Measurements from ENCODE around the gene NRM.
"Not testable (repeated sequence)": the region's sequence is repeated elsewhere in the genome, so short reads cannot be mapped to it uniquely, and the experiment has no call there.

Gene NRM

DNA sequence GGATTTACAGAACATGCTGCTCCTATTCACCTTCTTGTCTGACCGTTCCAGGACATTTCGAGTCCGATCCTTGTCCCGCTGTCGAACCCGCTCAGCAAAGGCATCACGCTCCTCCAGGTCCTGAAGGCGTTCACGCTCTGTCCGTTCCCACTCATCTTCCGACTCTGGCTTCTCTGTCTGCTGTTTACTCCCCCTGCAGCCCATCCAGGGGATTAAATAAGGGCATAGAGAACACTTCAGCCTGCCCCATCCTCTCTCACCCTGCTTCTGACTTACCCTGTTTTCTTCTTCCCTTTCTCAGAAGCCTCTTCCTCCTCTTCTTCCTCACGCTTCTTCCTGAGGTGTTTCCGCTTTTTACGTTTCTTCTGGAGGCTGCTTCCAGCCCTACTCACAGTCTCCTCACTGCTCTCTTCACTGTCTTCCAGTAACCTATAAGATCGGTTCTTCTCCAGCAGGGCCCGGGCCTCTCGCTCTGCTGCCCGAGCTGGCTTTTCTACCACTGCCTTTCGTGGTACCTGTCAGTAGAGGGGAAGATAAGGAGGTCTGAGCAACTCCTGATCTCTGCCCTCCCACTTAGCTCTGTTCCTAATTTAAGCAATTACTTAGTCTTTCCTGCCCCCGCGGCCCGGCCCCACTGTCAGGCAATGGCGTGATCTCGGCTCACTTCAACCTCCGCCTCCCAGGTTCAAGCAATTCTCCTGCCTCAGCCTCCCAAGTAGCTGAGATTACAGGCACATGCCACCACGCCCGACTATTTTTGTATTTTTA is 19.8 kb downstream of the NRM start:
- no peak for DNase-seq (ENCODE audit: low read depth in 2 of 2)

- not testable (repeated sequence) for DNase-seq (ENCODE audit: low read depth in 2 of 2)
Observed at GRCh38 chr6:30666300-30666699, 24.5 kb downstream of the NRM start.

DNA sequence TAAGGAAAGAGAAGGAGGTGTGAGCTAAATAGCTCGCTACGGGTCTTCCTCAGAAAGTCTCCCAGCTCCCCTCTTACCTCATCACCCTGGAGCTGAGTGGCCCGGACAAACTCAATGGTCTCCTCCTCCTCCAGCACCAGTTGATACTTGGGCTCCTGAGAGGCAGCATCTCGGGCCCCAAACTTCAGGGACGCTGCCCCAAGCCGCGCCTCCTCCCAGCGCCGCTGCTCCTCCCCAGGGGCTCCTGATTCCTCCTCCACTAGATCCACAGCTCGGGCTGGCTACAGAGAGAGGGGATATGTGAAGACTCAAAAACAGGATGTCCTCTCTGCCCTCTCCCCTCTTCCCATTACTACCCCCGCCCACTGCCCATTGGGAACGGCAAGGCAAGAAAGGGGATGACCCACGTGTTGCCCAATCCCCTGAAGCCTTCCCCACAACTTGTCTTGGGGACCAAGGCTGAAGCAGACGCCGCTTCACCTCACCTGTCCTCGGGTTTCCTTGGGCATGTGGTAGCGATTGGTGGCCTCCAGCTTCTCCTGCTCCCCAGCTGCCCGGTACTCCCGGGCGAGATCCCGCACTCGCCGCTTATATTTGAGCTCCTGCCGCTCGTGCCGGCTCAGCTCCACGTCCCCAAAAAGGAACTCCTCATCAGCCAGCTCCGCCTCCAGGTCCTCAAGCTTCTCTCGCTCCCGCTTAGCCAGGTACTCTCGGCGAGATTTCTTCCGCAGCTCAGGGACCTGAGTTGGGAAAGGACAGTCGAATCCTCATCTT is 25.6 kb downstream of the NRM start:
- DNase-seq (ENCODE audit: low read depth in 2 of 2): no peak

DNA sequence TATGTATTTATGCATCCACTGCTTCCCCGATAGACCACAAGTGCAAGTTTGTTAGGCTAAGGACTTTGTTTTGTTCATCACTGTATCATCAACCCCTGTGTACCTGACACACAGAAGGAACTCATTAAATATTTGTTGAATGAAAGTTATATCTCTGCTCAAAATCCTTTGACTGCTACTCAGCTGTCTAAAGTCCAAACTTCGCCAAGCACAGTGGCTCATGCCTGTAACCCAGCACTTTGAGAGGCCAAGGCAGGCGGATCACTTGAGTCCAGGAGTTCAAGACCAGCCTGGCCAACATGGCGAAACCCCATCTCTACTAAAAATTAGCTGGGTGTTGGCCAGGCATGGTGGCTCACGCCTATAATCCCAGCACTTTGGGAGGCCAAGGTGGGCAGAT is 32.9 kb downstream of the NRM start:
- not testable (repeated sequence) for DNase-seq (ENCODE audit: low read depth in 2 of 2)

DNA sequence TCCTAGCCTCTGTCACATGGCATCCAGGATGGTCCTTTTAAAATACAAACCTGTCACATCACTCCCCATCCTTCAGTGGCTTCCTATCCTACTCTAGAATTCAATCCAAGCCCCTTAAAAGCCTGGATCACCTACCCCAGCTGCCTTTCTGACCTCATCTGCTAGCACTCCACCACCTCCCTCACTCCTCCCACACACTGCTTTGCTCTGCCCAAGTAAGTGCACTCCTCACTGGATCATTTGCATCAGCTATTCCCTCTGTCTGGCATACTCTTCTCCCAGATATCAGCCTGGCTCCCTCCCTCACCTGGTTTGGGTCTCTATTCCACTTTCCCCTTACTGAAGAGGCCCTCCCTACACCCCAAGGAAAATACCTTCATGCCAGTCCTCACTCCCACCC is 33.3 kb downstream of the NRM start:
- no peak for DNase-seq (ENCODE audit: low read depth in 2 of 2)

GRCh38 chr6:30656513-30656912 is 34.3 kb downstream of the NRM start:
- DNase-seq (ENCODE audit: low read depth in 2 of 2): no peak

DNA sequence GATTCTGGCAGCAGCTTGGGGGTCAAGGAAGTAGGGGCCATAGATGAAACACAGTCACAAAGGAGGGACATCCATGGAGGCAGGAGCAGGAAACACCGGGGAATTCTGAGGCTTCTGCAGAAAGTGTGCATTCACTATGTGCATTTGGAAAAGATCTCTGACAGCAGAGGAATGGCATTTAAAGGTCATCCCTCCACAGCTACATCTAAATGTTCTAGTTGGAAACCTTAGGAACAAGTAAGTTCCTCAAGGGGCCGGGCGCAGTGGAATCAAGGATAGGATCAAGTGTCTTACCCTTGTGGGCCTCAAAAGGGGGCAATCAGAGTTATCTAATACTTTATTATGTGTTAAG is 35.1 kb downstream of the NRM start:
- DNase-seq (ENCODE audit: low read depth in 2 of 2): no peak

- DNase-seq (ENCODE audit: low read depth in 2 of 2): no peak
Observed at GRCh38 chr6:30654798-30655742, 35.7 kb downstream of the NRM start.

DNA sequence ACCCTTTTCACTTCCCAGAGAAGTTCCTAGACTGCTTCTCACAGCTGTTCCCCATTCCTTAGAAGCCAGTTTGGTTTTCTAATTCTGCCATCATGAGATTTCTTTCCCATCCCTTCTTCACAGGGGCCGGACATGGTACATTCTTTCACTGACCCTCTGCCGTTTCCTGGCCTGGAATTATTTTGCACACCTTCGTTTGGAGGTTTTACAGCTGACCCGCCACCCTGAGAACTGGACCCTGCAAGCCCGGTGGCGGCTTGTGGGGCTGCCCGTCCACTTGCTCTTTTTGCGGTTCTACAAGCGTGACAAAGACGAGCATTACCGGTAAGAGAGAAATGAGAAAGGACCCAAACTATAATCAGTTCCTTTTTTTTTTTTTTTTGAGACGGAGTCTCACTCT is 39.6 kb downstream of the NRM start:
- no peak for DNase-seq (ENCODE audit: low read depth in 2 of 2)

DNA sequence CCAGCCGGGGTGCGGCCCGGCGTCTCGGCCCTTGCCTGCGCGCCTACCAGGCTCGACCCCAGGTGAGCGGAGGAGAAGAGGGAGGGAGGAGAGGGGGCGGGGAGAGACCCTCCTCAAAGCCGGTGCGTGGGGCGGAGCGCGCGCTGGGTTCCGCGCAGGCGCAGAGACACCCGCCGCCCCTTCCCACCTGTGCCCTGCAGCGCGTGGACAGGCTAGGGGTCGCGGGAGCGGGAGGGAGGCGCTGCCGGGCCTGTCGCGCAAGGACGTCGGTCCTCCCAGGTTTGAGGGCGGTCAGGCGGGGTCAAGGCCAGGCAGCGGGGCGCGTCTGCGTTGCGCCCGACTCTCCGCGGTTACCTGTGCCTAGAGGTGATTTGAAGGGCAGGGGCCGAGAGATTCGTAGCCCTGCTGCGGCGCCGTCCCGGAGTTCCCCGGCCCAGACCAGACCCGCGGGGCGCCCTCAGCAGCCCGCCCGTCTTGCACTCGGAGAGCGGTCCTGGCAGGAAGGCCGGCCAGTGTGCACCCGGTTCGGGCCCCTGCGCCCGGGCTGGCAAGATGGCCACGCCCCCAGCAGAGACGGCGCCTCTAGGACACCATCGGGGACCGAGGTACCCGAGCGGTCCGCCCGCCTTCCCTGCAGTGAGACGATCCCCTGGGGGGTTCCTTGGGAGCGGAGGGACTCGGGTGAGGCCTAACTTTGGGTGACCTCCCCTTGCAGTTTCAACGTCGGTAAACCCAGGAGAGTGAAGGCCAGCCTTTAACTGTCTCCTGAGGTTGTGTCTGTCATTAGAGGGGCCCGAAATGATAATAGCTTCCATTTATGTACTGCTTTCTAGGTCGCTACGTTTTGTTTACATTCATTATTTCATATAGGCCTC is 43.3 kb downstream of the NRM start:
- DNase-seq (ENCODE audit: low read depth in 2 of 2): peak; percentile 57 to 60

DNA sequence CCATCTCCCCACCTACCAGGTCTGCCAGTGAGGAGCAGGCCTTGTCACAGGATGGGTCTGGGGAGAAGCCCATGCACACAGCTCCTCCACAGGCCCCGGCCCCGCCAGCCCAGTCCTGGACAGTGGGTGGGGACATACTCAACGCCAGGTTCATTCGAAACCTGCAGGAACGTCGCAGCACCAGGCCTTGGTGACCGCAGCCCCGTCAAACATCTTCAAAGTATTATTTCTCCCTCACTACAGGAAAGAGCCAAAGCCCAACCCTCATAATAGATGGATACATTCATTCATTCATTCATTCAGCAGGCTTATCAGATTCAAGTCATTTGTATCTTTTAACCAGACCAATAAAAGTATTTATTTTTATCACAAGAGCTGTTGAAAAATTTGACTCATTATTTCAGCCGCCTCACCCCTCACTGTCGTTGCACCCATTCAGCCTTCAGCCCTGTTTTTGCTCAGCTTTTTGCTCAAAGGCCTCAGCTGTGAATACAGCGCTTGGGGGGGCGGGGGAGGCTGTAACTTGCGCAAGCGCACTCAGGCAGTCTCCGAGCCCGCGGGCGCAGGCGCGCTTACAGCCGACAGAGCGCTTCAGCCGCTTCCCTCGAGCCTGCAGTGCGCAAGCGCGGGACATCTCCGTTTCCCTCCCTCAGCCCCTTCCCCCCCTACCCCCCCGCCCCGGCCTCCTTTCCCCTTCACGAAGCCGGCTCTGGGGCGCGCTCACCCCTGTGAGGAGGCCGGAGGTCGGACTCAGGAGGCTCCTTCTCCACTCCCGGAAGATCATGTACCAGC is 44.1 kb downstream of the NRM start, which contains the start of gene C6orf136:
TSS of gene C6orf136 (plus strand) at position 684 of the 792 bp plus-strand sequence. CDS start at position 783, 99 bp downstream.
- peak; percentile 82 to 87 for DNase-seq (ENCODE audit: low read depth in 2 of 2)

GRCh38 chr6:30645989-30646388 is 44.8 kb downstream of the NRM start:
- no peak for DNase-seq (ENCODE audit: low read depth in 2 of 2)

DNA sequence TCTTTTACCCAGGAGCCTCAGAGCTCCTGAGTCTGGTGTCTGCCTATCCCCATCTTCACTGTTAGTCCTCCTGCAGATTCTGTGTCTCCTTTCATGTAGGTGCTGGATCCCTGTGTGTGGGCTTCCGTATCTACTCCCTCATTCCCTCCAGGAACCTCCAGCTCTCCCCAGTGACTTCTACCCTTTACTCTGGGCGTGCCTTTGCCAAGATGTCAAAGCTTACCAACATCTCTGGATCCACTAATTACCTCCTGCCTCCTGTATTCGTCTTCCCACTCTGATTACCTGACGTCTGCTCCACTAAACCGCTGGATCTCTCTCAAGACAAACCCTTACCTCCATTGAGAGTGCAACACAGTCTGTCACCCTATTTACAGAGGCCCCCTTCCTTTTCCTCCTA is 46.0 kb downstream of the NRM start:
- no peak for DNase-seq (ENCODE audit: low read depth in 2 of 2)

- DNase-seq (ENCODE audit: low read depth in 2 of 2): no peak
Observed at GRCh38 chr6:30643656-30644055, 47.1 kb downstream of the NRM start.

- no peak for DNase-seq (ENCODE audit: low read depth in 2 of 2)
Observed at GRCh38 chr6:30641048-30641447, 49.7 kb downstream of the NRM start.

GRCh38 chr6:30640481-30640880 is 50.3 kb downstream of the NRM start:
- no peak for DNase-seq (ENCODE audit: low read depth in 2 of 2)
